HG02870 (cell line): ENCODE measurements around the gene HSPA4L.

Experiments
- ATAC-seq: cut with Tn5 transposase; IDR thresholded peaks from one replicate; pipeline ENCODE4 v1.9.1; 2021; ENCODE audit warnings: mild to moderate bottlenecking, moderate library complexity; ENCODE audit not compliant: unreplicated experiment

HSPA4L gene

GRCh38 chr4:127783026-127783769, 1.1 kb downstream of the HSPA4L start:
- ATAC-seq: peak; percentile 7

DNA sequence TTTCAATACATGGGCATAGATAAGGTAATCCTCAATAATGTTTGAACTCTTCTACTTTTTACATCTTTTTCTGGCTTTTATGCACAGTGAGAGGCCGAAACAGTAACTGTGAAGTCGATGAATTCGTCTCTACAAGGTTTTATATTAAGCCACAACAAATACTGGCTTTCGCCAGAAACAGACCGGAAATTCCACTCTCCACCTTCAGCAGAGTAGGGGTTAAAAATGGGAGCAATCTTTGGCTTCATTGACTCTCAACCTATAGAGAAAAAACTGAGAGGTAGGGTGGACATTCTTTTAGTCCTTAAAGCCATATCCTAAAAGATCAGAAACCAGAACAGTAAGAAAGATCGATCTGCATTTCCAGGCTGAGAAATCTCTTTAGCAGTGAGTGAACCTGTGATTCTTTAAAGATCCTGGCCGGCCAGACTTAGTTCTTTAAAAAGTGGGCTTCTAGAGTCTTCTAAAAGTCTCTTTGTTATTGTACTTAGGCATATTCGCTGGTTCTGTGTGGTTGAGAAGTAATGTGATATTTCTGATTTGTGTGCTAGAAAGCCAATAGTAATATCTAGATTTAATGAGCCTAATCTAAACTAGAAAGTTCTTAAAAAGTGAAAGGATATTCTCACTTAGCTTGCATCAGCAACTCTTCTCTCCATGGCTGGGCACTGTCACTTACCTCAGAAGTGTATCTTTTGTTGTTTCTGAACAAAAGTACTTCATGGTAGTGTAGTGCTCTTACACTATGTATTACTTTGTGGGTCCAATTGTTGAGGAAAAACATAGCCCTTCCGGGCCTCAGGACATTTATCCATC, 2.0 kb downstream of the HSPA4L start:
- ATAC-seq: no peak

GRCh38 chr4:127788517-127788916, 6.4 kb downstream of the HSPA4L start:
- ATAC-seq: no peak

GRCh38 chr4:127791391-127791790, 9.3 kb downstream of the HSPA4L start:
- no peak for ATAC-seq

- ATAC-seq: no peak
Measured at GRCh38 chr4:127793528-127793927, 11.4 kb downstream of the HSPA4L start.

DNA sequence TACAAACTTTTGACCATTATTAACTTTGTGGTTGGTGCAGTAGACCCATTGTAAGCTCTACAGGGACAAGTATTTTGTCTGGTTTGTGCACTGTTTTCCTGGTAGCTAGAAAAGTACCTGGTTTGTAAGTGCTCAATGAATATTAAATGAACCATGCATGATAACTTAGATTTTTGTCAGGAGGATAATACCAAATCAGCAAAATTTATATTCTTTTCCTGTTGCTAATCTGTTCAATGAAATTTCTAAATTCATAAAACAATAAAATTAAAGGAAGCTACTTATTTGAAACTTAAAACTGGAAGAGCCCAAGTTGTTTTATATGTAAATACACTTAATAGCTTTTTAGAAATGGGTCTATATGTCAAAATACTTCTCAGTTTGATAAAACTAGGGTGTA, 17.6 kb downstream of the HSPA4L start:
- no peak for ATAC-seq

GRCh38 chr4:127809173-127809800, 27.2 kb downstream of the HSPA4L start:
- ATAC-seq: no peak

DNA sequence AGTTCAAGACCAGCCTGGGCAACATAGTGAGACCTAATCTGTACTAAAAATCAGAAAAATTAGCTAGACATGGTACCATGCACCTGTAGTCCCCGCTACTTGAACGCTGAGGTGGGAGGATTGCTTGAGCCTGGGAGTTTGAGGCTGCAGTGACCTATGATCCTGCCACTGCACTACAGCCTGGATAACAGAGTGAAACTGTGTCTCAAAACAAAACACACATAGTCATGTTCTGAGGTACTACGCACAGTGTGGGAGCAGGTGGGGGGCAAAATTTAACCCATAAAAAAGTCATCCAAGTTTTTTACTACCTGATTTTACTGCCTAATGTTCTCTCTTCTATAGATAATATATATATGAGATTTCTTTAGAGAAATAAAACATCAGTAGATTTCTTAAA, 28.4 kb downstream of the HSPA4L start:
- ATAC-seq: peak; percentile 71

- no peak for ATAC-seq
Measured at GRCh38 chr4:127822430-127822829, 40.3 kb downstream of the HSPA4L start.

DNA sequence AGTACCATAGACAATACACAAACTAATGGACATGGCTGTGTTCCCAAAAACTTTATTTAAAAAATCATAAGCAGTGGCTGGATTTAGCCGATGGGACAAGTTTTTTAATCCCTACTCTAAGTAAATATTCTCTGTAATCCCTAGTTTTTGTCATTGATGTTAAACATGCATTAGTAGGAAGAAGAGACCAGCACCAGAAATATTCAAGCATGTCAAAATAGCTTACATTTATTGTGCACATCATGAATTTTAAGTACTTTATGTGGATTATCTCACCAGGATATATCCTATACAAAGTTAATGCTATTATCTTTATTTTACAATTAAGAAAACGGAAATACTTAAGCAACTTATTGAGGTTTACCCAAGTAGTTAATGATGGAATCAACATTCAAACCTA, 46.0 kb downstream of the HSPA4L start:
- no peak for ATAC-seq

DNA sequence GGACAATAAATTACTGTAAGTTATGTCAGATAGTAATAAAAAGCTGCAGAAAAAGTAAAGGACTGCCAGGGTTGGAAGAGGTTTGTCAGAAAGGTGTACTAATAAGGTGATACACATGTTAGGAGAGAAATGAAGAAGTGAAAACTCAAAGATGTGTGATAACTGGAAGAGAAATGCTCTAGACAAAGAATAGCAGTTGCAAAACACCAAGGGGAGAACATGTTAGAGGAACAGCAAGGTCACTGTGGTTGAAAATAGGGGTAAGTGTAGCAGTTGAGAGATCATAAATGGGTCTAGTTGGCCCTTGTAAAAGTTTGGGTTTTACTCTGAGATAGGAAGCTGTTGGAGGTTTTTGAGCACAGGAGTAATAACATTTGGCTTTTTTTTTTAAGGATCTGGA, 46.9 kb downstream of the HSPA4L start:
- ATAC-seq: peak; percentile 94

- ATAC-seq: peak; percentile 46
Measured at GRCh38 chr4:127832585-127832984, 50.5 kb downstream of the HSPA4L start.

GRCh38 chr4:127843704-127844600, 61.8 kb downstream of the HSPA4L start:
- ATAC-seq: no peak

- ATAC-seq: no peak
Measured at GRCh38 chr4:127844601-127845116, 62.5 kb downstream of the HSPA4L start.

DNA sequence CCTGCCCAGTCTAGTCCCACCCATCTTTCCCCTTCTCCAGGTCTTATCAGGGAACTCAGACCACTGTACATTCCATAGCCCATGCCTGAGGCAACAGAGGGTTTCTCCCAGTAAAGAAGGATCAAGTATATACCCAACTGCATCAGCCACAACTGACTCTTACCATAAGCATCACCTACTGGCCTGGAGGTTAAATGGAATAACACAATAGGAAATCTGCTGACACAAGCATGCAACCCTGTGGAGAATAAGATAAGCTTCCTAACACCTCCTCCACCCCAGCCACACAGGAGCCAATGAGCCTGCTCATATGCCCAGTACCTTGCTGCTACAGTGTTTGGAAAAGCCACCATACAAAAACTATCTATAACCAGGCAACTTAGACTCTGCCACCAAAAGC, 63.9 kb downstream of the HSPA4L start:
- no peak for ATAC-seq

GRCh38 chr4:127846765-127847164, 64.6 kb downstream of the HSPA4L start:
- no peak for ATAC-seq

DNA sequence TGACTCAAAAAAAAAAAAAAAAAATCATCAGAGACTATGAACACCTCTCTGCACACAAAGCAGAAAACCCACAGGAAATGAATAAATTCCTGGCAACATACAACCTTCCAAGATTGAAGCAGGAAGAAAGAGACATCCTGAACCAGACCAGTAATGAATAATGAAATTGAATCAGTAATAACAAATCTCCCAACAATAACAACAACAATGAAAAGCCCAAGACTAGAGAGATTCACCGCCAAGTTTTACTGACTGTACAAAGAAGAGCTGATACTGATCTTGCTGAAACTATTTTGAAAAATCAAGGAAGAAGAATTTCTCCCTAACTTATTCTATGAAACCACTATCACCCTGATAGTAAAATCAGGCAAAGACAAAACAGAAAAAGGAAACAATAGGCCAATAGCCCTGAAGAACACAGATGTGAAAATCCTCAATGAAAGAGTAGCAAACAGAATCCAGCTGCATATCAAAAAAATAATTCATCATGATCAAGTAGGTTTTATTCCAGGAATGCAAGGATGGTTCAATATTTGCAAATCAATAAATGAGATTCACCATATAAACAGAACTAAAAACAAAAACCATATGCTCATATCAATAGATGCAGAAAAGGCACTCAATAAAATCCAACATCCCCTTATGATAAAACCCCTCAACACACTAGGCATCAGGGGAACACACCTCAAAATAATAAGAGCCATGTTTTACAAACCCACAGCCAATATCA, 67.5 kb downstream of the HSPA4L start:
- ATAC-seq: no peak

DNA sequence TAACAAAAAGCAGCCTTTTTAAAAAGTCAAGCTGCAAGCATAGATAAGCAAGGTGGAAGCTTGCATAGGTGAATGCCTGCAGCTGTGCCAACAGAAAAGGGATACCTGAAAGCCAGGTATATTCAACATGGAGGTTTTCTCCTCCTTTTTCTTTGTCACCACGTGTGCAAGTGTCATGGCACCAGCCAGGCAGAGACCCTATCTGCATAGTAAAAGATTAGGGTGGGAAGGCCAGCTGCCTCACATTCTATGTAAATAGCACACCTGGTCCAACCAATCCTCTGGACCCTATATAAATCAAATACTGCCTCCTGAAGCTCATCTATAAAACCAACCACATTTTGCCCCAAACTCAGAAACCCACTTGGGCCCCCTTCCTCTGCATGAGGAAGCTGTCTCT, 70.5 kb downstream of the HSPA4L start:
- ATAC-seq: no peak

- no peak for ATAC-seq
Measured at GRCh38 chr4:127856196-127856812, 74.2 kb downstream of the HSPA4L start.
